GM19099 (cell line): Measurements from ENCODE around the gene LRRC46.

Source experiments
- POLR2A ChIP-seq: IDR thresholded peaks from 3 replicates; pipeline ENCODE4 v1.6.1; 2011; ENCODE audit warnings: low read depth; ENCODE audit not compliant: insufficient read length; ENCODE audit errors: extremely low read depth

Gene LRRC46

DNA sequence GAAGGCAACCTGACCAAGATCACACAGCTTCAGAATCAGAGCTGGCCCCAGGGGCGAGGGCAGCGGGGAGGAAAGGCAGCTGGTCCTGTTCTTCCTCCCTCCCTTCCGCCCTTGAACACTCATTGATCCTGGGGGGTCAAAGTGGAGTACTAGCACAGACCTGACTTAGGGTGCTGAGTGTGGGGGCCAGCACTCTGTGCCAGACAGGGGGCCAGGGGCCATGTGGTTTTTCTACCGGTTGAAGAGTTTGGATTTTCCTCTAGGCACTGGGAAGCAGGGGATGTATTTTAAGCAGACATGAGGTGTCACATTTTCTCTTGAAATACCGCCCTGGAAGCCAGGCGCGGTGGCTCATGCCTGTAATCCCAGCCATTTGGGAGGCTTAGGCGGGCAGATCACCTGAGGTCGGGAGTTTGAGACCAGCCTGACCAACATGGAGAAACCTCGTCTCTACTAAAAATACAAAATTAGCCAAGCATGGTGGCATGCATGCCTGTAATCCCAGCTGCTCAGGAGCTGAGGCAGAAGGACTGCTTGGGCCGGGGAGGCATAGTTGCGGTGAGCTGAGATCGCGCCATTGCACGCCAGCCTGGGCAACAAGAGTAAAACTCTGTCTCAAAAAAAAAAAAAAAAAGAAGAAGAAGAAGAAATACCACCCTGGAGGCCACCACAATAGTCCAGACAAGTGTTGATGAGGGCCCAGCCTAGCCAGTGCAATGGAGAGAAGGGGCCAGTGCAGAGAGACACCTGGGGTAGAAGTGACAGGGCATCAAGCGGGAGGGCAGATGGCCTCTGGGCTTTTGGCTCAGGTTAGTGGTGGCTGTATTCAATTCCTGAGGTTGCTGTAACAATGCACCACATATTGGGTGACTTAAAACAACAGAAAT lies 25.2 kb upstream of the LRRC46 start:
- TF ChIP-seq POLR2A = no peak

DNA sequence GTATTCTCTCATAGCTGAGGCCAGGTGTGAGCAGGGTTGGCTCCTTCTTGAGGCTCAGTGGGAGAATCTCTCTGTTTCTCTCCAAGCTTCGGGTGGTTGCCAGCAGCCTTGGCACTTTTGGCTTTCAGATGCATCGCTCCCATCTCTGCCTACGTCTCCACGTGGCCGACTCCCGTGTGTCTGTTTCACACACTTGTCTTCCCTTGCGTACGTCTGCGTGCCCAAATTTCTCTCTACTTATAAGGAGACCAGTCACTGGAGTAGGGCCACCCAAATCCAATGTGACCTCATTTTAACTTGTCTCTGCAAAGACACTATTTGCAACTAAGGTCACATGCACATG lies 24.6 kb upstream of the LRRC46 start:
- TF ChIP-seq POLR2A = no peak

DNA sequence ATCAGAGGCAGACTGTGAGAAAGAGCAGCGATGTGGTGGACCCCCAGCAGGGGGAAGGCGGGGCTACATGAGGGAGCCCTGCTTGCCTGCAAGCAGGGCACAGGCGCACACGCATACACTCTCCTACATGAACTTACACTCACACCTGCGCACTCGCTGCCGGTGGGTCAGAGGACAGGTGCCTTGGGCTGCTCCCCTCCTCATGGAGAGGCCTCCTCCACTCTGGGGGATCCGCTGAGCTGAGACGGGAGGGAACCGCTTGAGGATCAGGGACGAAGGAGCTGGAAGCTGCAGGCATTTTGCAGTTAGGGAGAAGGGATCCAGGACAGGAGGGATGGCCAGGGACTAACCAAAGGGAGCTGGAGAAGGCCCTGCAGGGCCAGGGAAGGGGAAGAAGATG lies 24.0 kb upstream of the LRRC46 start:
- no peak for TF ChIP-seq POLR2A

DNA sequence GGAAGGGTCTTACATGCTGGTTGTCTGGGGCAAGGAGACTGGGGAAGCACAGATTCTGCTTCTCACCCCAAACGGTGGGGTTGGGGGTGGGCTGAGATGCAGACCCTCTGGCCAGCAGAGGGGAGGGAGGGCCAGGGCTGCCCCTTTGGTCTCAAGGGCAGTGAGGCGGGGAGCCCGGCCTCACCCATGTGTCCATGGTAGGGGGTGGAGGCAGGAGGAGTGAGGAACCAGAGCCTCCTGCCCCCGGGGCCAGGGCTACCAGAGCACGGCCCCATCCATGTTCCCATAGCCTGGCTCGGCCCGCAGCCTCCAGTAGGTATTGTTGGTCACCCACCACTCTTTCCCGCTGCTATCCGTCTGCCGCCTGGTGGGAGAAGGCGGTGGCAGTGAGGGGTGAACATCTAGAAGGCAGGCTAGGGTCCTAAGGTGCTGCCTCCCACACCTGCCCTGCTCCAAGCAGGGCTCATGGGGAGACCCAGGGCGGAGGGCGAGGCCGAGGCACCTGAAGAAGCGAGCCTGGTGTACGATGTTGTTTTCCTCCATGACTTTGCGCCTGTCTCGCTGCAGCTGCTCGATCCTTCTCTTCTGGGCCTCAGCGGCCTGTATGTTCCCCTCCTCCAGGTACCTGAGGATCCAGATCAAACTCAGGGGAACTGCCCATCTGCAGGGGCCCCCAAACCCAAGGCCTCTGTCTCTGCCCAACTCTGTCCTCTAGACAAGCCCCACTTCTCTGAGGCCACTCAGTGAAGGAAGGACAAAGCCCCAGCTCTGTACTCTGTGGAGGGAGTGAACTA lies 23.2 kb upstream of the LRRC46 start:
- no peak for TF ChIP-seq POLR2A

DNA sequence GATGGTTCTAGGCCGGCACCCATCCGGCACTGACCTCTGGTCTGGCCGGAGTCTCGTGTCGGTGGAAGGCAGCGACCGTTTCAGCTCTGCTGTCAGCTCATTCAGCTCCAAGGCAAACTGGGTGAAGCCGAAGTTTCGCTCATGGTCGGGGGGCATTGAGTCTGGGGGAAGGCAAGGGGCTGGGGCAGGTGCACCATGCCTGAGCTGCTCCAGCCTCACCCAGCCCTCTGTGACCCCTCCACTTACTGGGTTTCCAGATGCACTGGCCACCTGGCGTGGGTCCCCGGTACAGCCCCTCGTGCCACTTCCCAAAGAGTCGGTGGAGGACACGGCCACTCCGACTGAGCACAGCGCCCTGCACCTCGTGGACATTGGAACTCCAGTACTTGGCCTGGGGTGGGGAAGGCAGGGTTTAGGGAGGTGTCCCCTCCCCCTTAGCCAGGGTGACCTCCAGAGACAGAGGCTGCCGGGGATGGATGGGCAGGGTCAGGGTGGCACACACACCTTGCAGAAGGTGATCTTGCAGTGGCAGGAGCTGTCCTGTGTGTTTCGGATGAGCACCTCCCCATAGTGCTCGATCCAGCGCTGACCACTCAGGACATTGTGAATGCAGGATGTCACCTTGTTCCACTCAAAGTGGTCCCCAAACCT lies 22.5 kb upstream of the LRRC46 start:
- no peak for TF ChIP-seq POLR2A

DNA sequence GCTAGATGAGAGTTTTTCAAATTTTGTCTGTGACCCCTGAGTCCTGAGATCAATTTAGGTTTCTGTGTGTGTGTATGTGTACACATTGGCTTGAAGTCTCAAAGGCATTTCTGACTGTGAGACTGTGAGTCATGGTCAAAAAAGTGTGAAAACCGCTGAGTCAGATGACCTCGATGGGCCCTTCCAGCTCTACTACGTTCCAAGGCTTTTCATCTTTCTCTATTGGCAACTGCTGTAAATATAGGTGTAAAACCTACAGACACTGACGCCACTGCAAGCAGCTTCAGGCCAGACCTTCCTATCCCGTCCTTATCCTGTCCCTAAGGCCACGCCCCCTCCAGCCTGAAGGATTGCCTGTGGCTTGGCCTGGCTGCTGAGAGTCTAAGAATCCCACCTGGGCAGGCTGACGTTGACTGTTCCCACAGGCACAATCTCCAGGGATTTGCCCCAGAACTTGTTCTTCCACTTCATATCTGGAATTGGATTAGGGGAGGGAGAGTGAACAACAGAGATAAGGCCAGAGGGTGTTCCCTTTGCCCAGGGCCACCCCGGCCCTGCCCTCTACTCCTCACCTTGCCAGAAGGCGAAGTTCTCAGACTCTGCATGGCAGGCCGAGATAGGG lies 21.2 kb upstream of the LRRC46 start:
- TF ChIP-seq POLR2A = no peak

DNA sequence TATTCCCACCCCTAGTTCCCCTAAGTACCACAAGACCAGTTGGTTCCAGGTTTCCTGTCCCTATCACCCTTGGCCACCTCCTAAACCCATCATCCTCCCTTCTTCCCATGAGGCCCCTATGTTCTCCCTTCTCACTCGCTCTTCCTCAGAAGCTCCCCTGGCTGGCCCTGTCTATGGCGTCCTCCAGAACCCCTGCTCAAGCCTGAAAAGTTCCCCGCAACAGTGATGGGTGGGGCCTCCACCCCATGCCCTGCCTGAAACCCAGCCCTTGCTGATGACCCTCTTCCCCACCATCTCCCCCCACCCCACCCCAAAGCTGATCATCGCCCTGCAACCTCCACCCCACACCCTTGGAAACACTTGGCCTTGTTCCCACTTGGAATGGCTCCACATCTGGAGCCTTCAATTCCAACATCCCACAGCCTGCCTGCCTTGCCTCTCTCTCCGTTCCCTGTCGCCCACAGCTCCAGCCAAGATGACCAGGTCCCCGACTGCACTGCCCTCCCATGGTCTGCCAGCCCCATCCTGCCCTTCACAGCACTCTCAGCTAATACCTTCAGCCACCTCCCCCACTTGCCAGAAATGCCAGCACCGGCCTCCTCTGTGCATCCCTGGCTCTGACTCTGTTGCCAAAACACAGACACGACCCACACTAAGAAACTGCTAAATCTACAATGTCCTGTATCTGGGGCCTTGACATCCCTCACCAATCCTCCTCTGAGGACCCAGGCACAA lies 20.4 kb upstream of the LRRC46 start:
- no peak for TF ChIP-seq POLR2A

DNA sequence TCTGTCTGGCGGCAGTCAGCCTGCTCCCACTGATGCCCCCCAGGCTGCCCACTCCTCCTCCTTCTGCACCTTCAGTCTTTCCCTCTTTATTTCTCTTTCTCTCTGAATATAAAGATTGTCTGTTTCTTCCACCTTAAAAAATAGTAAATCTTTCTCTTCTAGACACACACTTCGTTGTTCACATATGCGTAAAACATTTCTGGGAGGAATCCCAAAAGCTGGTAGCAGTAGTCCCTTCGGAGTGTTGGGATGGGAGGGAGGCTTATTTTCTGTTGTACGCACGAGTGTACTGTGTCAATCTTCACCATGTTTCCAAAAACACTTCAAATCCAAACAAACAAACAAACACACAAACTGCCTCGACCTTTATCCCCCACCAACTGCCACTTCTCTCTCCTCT lies 19.8 kb upstream of the LRRC46 start:
- TF ChIP-seq POLR2A = no peak

DNA sequence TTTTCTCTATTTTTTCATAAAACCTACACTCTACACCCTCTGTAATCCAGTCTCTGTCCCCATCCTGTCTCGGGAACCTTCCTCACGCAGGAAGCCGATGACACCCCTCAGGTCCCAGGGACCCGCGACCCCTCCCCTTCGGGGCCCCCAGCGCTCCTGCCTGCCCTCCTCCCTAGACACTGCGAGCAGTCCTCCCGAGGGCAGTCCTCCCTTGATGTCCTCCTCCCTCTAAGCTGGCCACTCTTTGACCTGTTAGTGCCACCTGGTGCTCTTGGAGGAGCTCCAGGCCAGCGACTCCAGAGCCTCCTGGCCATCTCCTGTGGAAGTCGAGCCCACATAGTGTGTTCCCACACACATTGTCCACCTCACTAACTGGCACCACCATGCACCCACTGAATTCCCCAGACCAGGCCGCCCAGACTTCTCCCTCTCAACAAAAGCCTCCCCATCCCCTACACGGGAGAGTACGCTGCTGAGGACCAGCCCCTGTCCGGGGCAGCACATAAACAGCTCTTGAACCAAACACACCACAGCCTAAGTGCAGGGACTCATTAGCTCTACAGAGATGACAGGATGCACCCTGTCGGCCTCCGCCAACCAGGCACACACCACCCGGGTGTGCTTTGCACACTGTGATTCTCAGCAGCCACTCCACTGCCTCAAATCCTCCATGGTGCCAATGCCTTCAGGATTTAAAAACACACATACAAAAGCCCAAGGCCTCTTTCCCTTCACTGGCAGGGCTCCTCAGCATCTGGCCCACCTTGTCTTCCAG lies 19.1 kb upstream of the LRRC46 start:
- TF ChIP-seq POLR2A = no peak

DNA sequence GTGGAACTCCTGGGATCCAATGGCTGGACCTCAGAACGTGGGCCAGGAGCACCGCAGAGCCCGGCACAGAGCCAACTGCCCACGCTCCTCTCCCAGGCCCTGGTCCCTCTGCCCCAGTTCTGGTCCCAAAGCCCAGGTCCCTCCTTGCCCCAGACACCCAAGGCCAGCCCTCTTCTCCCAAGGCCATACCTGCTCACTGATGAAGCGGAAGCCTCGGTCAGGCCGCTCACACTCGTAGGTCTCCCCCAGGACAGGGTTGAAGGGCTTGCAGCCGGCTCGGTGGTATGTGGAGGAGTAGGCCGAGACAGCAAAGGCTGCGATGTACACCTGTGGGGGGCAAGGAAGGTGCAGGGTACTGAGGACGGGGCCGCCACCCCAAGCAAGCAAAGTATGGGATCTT lies 18.4 kb upstream of the LRRC46 start:
- TF ChIP-seq POLR2A = no peak

DNA sequence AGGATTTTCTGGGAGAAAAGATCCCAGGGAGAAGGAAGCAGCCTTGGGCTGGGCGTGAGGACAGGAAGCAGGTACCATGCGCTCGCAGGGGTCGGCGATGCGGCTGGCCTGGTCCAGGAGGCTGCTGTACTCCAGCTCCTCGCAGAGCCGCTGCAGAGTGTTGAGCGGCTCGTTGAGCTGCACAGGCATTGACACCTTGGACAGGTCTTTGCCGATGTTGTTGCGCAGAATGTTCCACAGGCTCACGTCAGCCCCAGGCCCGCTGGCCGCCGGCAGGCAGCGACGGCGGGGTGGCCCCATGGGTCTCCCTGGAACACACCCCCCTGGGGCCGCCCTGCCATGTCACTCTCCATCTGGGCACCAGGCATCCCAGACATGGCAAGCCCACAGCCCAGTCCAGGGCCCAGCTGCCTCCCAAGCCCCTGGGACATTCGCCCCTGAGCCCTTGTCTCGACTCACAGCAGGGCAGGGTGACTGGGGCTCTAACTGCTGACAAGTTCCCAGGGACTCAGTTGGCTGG lies 17.9 kb upstream of the LRRC46 start:
- no peak for TF ChIP-seq POLR2A

DNA sequence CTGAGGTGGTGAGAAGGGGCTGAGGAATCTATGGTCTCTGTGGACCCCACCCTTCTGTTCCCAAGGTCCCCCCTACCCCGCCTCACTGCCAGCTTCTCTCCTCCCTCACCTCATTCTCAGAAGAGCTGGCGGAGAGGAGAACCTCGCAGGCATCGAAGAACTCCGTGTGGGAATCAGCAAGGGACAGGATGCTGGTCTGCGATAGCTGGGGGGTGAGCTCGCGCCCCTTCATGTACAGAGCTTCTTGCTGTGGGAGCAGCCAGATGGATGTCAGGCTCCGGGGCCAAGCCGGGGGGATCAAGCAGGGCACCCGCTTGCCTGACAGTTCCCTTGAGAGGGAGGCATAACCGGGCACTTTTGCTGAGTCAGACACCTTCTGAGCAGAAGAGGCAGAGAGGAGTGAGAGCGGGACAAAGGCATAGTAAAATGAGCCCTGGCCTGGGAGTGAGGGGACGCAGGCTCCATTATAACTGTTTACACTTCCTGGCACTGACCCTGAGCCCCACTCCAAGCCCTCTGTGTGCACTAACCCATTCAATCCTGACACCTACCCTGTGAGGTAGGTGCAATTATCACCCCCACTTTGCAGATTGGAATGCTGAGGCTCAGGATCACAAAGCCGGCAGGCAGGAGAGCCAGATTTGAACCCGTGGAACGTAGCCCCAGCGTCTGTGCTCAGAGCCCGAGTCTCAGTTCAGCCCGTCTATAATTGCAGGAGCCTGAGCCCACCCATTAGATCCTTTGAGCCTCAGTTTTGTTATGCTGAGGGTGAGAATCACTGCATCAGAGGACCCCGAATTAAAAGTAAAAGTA lies 16.2 kb upstream of the LRRC46 start:
- no peak for TF ChIP-seq POLR2A
